ENCODE data around the gene SULT1A1. TPM values are rescaled to one million over a fixed set of nuclear protein-coding genes. Genes with fewer than 3 reads are reported as not detected.

SULT1A1 gene
- total and polyA plus RNA-seq, 2 of the 13 experiments (the other 11 are each of a cell fraction or from before 2014, with no cell fraction given), result 114 to 147 TPM

GRCh38 chr16:28573738-28574718 lies 35.8 kb downstream of the SULT1A1 start:
- Histone ChIP-seq H2AFZ (ENCODE audit: low read length) (no peak overlapping the region), H3K9ac (ENCODE audit: insufficient read depth, low read depth, low read length) (no peak overlapping the region), H3K9me3 (ENCODE audit: low read length) (no peaks in the 10 kb centered on the region), H3K27ac (ENCODE audit: extremely low read length, insufficient read depth, low read length) (no peak overlapping the region), H4K20me1 (ENCODE audit: insufficient read depth, low read length) (no peaks in the 10 kb centered on the region), H3K36me3 (replicated peaks in 1 of 2; ENCODE audit: control insufficient read depth in 1 of 2, insufficient read depth in 2 of 2, low read length in 2 of 2) (peaks cover 2 to 5% of the 10 kb centered on the region in 2 experiments; a peak in 4 of 5 replicates), H3K4me2 (ENCODE audit: low read depth, low read length) (no peak overlapping the region), H3K4me1 (ENCODE audit: insufficient read depth, low read length) (no peaks in the 10 kb centered on the region), H3K4me3 (replicated peaks in 1 of 3; ENCODE audit: insufficient read depth in 1 of 3, low read depth in 2 of 3, low read length in 3 of 3) (no peak overlapping the region), H3K27me3 (ENCODE audit: control insufficient read depth in 1 of 2, insufficient read depth in 2 of 2, low read length in 2 of 2) (no peaks in the 10 kb centered on the region), H3K79me2 (ENCODE audit: insufficient read depth, low read length) (no peaks in the 10 kb centered on the region)
- no peak for DNase-seq (ENCODE audit: low spot score)
- no peak for ATAC-seq
- BruUV-seq (replicated peaks), result no TSS peak
- intact Hi-C loops (cut with micrococcal nuclease; ENCODE audit: unreplicated experiment) (no loop called here), in situ Hi-C loops (cut with HindIII; ENCODE audit: extremely low pct_ligation_motif_present, low pct_unique_long_range_greater_than_20kb) (no loop called here)
- TF ChIP-seq ZNF652 (CRISPR knock-in tag; IDR thresholded peaks at IDR 0.05; ENCODE audit: borderline replicate concordance, low read depth) (0 out of 2 replicates have a peak, but pooled peaks have one; percentile 30), GMEB1 (CRISPR knock-in tag; IDR thresholded peaks at IDR 0.05; ENCODE audit: borderline replicate concordance) (no peak)
- WGBS (ENCODE audit: low lambda C conversion rate), result 92% methylated on average over 17 of the region's 17 CpGs
- POLR2A ChIA-PET, result interaction anchor here (1.4 kb wide), 1 partner anchor 23 kb away, joined by 6 read pairs; the partner anchor contains the start of gene SULT1A2
- CTCF ChIA-PET (ENCODE audit: low intra/inter-chr PET ratio, low total read pairs), result no interaction called here
- no peak for FAIRE-seq
